ENCODE data around the gene HDAC4. TPM values are rescaled to one million over a fixed set of nuclear protein-coding genes. Genes with fewer than 3 reads are reported as not detected.

Gene HDAC4
- total RNA-seq, 1 donor = 28.3 TPM

DNA sequence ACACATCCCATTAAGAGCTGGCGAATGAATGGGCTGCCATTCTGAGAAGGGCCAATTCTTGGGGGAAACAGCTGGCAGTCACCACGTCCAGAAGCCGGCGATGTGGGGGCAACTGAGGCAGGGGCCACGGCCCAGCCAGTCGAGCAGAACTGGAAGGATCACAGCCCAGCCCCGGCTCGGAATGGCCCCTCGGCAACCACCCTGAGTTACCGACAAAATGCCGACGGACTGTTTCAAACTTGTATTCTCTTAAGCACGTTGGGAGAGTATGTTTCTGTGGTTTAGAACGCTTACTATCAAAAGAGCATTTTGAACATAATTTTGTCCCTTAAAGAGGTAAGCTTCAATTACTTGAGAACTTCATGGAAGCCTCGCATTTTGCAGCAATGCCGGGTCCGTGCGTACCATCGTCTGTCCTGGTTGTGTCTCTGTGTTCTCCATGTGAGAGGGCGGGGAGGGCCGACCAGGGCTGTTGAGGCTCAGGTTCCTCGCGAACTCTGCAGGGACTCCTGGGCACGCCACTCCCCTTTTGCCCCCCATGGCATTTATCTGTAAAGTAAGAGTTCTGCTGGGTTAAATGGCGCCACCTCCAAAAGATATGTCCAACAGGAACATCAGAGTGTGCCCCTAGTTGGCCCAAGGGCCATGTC, 397.1 kb downstream of the HDAC4 start:
- TF ChIP-seq, protein P1, sequence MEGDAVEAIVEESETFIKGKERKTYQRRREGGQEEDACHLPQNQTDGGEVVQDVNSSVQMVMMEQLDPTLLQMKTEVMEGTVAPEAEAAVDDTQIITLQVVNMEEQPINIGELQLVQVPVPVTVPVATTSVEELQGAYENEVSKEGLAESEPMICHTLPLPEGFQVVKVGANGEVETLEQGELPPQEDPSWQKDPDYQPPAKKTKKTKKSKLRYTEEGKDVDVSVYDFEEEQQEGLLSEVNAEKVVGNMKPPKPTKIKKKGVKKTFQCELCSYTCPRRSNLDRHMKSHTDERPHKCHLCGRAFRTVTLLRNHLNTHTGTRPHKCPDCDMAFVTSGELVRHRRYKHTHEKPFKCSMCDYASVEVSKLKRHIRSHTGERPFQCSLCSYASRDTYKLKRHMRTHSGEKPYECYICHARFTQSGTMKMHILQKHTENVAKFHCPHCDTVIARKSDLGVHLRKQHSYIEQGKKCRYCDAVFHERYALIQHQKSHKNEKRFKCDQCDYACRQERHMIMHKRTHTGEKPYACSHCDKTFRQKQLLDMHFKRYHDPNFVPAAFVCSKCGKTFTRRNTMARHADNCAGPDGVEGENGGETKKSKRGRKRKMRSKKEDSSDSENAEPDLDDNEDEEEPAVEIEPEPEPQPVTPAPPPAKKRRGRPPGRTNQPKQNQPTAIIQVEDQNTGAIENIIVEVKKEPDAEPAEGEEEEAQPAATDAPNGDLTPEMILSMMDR (IDR thresholded peaks at IDR 0.05; ENCODE audit: insufficient read depth, low read length) = no peak
- H3K4me3 ChIP-seq (ENCODE audit: low read depth, low read length) = peak overlapping the region; percentile 33
- peak; percentile 23 for DNase-seq (ENCODE audit: low read depth)

DNA sequence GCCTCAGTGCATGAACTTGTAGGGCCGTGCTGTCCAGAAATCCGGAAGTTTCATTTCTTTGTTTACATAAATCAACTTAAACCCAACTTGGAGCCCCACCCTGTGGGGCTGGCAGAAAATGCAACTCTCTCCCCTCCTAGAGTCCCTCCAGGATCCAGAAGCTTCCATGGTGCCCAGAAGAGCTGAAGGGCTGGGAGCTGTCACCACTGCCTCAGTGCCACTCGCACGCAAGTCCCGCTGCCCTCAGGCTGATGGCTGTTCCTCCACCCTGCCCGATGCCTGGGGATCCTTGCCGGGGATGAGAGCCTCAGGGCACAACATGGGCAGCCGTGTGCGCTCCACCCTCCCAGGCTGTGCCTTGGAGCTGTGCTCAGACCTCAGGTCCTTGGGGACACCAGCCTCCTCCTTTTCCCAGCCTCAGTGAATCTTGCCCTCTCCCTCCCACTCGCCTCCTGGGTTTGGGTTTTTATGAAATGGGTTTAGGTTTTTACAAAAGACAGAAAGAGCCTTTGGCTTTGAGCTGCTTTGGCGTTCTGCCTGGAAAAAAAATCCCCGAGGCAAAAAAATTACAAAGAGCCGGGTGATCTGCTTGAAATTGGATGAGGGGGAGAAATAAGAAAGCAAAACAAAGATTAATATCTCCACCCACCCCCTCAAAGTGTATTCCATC, 397.7 kb downstream of the HDAC4 start:
- H3K4me3 ChIP-seq (ENCODE audit: low read depth, low read length) = peak overlapping the region; percentile 55
- TF ChIP-seq, protein P1 (IDR thresholded peaks at IDR 0.05; ENCODE audit: insufficient read depth, low read length) = peak; percentile 43
- peak; percentile 89 for DNase-seq (ENCODE audit: low read depth)

DNA sequence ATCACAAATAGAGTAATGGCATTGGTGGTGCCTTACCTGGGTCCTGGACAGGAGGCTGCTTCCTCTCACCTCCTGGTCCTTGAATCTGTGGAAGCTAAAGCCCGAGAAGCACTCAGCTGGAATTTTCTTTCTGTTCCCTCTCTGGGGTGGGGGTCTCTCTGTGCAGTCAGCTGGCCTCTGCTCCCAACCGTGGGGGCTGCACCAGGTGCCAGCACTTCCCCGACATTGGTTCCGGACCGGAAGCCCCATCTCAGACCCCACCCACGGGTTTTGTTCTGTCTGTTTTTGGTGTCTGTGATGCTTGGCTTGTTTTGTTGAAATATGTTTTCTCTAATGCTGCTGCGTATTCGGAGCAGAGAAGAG, 398.2 kb downstream of the HDAC4 start:
- H3K4me3 ChIP-seq (ENCODE audit: low read depth, low read length) = peak overlapping the region; percentile 37
- TF ChIP-seq, protein P1 (IDR thresholded peaks at IDR 0.05; ENCODE audit: insufficient read depth, low read length) = no peak
- DNase-seq (ENCODE audit: low read depth) = no peak

DNA sequence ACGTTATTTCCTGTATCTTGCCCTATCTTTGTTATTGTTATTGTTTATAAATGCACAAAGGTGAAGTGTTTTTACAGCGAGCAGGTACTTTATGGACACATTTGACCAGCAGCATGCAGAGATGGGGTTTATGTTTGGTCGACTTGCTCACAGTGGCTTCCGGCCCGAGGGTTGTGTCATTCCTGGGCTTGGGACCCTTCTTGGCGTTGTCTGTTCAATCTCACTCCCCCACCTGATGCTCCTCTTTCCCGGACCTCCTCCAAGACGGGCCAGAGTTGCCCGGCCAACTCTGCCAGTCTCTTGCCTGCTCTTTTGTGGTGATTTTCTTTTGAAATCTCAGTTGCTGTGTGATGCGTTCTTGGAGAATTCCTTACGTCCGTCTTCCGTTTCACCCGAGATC, 399.0 kb downstream of the HDAC4 start:
- TF ChIP-seq, protein P1 (IDR thresholded peaks at IDR 0.05; ENCODE audit: insufficient read depth, low read length) = no peak
- no peak for DNase-seq (ENCODE audit: low read depth)
- H3K4me3 ChIP-seq (ENCODE audit: low read depth, low read length) = no peak overlapping the region

DNA sequence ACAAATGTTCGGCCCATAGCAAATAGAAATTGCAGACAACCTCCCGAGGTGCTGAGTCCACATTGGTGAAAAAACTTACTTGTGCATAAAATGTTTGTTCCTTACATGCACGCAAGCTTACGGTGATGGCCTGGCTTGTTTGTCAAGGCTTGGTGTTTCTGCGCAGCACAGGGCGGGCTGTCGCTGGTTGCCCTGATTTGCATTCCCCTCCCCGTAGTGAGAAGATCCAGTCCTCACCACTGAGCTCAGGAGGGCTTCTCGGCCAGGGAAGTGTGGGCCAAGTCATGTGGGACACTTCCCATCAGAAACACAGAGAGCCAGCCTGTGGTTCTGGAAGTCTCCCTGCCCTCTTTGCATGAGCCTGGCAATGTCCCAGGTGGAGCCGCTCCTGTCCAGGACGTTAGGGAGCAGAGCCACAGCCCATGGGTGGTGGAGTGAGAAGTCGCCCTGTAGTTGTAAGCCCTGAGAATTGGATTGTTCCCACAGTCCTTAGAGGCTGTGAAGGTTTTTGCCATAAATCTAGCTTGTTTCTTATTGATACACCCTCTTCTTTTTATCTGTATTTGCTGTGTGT, 400.2 kb downstream of the HDAC4 start:
- H3K4me3 ChIP-seq (ENCODE audit: low read depth, low read length) = no peak overlapping the region
- no peak for DNase-seq (ENCODE audit: low read depth)
- TF ChIP-seq, protein P1 (IDR thresholded peaks at IDR 0.05; ENCODE audit: insufficient read depth, low read length) = no peak

DNA sequence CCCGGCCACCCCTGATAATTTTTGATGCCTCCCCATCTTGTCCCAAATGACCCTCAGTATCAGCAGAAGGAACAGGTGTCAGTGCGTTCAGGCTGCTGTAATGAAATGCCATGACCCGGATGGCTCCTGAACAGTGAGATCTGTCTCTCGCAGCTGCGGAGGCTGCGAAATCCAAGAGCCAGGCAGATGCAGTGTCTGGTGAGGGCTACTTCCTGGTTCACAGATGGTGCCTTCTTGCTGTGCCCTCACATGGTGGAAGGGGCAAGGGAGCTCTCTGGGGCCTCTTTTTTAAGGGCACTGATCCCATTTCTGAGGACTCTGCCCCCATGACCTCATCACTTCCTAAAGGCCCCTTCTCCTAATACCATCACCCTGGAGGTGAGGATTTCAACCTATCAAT, 400.7 kb downstream of the HDAC4 start:
- TF ChIP-seq, protein P1 (IDR thresholded peaks at IDR 0.05; ENCODE audit: insufficient read depth, low read length) = no peak
- H3K4me3 ChIP-seq (ENCODE audit: low read depth, low read length) = no peak overlapping the region
- no peak for DNase-seq (ENCODE audit: low read depth)

Data from fibroblast of the aortic adventitia (primary cell).